ENCODE results near the gene ARHGAP4.

Gene ARHGAP4

DNA sequence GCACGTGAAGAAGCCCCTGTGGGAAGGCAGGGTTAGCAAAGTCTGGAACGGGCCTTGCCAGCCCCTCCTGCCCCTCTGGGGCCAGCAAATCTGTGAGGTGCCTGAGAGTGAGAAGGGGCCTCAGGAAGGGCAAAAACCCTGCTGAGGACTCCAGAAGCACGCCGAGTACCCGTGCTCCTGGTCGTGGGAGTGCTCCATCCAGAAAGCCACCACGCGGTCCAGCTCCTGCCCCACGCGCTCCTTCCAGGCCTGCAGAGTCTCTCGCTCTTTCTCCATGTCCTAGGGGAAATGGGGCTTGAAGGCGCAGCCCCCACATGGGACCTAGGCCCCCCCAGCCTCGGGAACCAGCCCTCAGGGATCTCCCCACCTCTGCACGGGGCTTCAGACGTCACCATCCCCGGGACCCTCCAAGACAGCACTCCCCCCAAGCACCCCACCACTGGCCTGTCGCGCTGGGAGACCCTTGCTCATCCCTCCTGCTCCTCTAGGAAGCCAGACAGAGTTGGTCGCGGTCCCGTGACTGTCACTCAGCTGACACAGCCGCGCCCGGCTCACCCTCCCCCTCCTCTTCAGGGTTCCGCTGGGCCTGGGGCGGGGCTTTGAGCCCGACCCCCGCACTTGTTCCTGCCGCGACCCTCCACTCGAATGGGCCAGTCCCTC is 18.2 kb upstream of the ARHGAP4 start, which contains the start of gene RENBP:
Gene RENBP (minus strand): TSS at position 504 of the 660 bp plus-strand sequence. CDS start 33 bp downstream, at position 471.
- no peak for DNase-seq

DNA sequence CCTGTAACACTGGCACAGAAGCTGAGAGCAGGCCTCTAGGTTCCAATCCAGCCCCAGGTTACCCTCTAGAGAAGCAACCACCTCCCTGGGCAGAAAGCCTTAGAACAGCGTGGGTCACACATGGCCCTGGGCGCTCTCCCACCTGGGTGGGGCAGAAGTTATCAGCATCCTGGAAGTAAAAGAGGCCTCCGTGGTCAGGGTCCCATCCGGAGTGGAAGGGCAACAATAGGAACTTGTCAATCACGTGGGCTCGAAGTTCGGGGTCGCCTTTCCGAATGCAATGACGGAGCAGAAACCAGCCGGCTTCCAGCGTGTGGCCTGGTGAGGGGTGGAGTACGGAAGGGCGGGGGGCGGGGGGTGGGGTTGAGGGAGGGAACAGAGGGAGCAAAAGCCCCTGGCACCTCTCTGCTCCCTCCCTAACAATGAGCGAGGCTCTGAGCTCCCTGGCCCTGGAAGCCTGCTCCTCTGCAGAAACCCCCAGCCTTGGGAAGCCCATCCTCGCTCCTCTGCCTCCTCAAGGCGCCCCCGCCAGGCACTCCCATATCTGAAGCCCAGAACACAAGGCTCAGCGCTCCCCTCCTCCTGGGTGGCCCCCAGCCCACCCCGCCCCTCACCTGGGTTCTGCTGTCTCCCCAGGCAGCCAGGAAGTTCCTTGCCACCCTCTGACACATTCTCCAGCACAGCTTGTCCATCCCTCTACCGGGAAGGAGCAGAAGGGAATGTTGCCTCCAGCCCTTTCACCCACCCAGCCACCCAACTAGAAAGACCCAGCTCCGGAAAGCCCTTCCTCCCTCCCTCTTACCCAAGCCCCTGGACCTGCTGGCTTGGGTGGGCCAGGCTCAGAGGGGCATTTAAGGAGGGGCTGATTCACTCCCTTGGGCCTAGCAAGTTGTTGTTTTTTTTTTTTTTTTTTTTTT is 15.5 kb upstream of the ARHGAP4 start:
- no peak for DNase-seq

DNA sequence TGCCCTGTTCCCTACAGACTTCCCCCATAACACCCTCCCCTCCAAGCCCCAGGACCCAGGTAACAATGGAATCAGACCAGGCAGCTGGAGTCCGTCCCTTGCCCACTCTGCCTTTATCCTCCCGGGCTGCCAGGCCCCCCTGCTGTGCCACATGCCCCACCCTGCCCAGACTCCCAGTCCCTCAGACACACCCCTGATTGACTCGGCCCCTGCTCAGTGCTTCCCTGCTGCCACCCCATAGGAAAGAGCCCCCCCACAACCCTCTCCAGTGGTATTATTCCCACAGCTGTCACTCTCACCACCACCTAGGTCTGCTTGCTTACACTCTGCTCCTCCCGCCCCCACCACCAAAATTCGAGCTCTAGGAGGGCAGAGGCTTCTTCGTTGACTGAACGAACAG is 13.5 kb upstream of the ARHGAP4 start:
- no peak for DNase-seq

DNA sequence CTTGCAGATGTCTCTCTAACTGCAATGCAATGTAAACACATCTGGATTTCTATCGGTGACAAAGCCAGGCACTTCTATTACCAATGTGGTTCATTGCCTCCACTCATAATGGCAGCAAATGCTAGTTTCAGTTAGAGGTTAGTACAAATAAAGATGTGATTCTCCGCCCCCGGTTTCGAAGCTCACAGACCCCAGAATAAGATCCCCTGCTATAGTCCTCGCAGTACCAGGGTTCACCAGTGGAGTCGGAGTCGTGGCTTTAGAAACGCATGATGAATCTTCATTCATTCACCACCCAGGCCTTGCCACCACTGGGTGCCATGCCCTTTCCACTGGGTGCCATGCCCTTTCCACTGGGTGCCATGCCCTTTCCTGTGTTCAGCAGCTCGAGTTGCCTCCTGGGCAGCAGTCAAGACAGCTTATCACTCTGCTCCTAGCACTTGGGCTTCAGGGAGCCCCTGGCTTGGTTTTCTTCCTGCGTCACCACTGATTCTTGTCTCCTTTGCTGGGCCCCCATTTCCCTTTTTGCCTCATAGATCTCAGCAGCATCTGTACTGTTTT is 12.2 kb upstream of the ARHGAP4 start:
- no peak for DNase-seq

DNA sequence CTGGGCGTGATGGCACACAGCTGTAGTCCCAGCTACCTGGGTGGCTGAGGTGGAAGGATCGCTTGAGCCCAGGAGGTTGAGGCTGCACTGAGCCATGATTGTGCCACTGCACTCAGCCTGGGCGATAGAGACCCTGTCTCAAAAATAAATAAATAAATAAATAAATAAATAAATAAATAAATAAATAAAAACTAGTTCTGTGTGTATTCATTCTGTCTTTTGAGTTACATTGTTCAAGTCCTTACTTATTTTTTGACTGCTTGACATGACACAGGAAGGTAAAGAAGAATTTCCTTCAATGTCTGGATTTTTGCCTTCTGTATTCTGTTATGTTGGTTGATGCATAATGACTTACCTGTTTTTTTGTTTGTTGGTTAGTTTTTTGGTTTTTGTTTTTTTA is 11.0 kb upstream of the ARHGAP4 start:
- DNase-seq, result no peak

DNA sequence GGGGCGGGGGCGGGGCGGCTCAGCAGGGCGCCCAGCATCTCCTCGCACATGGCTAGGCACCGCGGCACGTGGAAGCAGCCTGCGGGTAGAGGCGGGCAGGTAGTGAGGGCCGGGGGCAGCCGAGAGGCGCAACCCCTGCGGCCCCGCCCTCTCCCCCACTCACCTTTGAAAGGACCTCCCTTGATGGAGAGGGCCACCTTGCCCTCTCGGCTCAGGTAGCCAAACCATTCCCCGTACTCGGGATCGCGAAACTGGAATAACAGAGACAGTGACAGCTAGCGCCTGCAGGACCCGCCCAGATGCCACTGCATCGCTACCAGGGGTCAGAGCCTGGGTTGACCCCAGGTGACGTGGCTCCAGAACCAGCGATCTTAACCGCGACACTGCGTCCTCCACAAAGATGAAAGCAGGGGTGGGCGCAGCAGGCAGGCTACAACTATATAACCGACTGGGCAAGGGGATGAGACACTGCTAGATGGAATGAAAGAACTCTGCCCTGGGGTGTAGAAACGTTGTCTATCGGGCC is 9.3 kb upstream of the ARHGAP4 start:
- no peak for DNase-seq

DNA sequence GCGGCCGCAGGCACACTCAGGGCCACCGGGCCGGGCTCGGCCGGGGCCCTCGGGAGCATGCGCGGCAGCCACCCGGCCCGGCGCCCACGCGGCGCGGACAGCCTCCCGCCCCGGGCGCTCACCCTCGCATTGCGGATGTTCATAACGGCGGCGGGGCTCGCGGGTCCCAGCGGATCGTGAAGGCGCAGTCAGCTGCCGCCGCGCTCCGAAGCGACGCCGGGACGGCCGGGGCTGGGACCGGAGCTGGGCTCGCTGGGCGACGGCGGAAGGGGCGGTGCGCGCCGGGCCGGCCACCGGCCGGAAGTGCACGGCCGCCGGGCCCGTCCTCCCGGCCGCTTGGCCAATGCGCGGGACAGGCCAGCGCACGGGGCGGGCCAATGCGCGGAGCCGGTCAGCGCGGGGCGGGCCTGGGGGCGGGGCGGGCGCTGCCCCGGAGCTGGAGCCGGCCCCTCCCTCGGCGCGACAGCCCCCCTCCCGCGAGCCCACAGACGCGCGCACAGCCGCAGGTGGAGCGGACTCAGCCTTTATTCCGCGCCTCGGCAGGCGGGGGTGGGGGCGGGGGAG is 8.8 kb upstream of the ARHGAP4 start, which contains the start of gene NAA10:
Gene NAA10 (minus strand): TSS at position 276 of the 564 bp plus-strand sequence. CDS start 133 bp downstream, at position 143.
- DNase-seq, result peak; percentile 71

DNA sequence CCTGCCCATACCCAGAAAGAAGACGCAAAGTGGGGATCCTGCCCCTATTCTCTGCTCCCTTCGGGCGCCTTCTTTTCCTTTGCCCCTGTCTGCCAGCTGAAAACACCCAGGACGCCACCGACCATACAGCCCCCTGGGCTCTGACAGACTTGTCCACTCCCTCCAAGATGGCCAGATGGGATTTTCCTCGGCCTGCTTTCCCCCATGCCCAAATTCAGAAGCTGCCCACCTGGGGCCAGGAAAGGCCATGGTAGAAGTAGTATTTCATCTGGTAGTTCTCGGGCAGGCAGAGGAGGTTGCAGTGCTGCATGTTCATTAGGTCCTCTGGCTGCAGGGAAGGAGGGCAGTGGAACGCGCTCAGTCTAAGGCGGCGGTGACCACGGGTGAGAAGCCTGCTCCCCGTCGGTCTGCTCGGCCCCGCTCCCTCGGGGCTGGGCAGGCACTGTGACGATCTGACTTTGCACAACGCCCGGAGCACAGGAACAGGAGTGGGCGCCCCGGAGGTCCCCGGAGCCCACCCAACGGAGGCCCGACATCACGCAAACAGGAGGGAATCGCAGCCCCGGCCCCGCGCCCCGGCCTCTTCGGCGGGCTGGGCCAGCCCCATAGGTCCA is 8.2 kb upstream of the ARHGAP4 start:
- DNase-seq, result no peak

DNA sequence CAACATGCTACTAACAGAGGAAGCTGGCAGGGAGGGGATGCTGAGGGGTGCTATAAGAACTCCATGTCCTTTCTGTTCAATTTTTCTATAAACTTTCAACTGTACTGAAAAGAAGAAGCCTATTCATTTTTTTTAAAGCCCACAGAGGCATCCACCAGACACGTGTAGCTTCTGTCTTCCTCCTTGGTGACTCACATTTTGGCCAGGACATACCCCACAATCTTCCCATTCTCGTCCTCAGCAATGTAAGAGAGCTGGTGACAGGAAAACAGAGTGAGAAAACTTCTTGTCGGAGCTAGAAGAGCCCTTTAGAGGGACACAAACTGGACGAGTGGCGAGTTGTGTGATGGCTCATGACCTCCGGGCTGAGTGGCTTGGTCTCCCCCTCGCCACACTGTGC is 7.7 kb upstream of the ARHGAP4 start:
- DNase-seq, result no peak

DNA sequence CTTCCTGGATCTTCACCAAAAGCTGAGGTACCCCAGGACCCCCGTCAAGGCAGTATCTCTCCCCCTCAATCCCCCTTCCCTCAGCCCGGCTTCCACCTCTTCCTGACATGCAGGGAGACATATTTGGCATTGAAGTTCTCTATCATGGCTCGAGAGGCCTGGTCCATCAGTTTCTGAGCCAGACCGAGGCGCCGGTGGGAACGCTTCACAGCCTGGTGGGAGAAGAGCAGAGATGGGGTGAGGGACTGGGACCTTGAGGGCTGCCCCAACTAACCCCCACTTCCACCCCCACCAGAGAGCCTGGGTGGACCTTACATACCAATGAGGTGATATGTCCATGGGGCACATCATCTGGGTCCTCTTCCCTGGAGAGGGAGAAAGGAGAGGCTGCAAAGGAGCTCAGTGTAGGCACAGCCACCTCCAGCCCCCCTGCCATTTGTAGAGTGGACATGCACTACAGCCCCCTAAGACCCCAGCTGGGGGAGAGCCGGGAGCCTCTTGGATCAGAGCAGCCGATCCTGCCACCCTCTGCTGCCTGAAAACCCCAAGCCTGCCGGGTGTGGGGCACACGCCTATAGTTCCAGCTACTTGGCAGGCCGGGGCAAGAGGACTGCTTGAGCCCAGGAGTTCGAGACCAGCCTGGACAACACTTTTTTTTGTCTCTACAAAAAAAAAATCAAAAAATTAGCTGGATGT is 6.3 kb upstream of the ARHGAP4 start:
- no peak for DNase-seq

DNA sequence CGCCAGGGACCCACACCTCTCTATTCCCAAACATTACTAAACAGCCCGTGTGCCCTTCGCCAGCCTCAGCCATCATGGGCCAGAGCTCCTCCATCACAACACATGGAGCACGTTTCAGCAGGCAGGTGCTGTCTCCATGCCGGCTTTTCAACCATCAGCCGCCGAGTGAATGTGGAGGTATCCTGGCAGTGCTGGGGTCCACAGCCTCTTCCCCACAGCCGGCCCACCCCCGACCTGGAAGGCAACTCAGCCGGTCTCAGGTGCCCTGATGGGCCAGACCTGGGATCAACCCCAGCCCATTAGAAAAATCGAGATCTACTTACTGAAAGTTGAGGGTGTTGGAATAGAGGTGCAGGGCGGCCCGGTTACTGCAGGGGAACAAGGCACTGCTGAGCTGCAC is 5.7 kb upstream of the ARHGAP4 start:
- DNase-seq, result no peak

DNA sequence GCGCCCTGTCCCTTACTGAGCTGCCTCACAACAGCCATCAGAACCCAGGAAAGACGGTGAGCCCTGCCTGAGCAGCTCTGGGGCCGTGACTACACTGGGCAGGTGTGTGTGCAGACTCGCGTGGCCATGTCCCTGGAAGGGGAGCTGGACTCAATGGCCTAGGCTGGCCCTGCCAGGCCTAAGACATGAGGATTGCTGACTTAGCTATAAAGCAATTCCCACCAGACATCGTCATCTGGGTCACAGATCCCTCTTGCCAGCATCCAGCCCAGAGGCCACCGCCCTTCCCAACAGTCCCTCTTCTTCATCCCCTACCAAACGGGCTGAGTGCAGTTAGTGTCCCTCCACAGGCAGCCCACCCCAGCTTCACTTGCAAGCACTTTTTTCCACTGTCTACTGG is 5.1 kb upstream of the ARHGAP4 start:
- no peak for DNase-seq

DNA sequence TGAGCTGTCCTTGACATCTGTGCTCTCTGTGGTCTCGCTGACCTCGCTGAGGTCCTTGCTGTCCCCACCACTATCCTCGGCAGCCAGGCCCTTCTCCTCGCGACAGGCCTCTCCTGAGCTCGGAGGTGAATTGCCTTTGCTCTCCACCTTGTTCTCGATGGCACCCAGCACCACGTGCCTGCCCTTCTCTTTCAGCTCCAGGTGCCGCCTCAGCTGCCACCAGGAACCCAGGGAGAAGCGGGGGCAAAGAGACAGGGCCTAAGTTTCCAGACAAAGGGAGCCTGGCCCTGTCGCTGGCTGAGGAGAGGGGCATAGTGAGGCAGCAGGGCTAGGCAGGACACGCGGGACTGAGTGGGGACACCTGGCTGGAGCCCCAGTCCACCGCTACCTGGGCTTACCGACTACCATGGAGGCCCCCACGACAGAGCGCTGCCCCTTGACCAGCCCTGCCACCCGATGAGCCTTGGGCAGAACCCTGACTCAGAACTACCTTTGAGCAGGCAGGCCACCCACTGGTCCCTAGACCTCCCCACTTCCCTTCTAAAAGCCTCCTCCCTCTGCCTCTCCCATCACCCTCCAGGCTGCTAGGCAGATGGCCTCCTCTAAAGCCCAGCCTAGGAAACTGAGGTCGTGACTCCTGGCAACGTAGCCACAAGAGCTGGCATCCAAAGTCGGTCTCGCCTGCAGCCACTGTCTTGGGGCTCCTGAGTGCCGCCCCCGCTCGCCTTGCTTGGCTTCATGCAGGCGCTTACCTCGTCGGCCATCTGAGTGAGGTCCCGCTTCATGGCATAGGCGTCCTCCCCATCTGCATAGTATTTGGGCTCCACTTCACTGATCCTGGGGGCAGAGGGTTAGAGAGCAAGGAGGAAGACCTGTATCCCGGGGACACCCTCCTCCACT is 4.2 kb upstream of the ARHGAP4 start:
- no peak for DNase-seq

DNA sequence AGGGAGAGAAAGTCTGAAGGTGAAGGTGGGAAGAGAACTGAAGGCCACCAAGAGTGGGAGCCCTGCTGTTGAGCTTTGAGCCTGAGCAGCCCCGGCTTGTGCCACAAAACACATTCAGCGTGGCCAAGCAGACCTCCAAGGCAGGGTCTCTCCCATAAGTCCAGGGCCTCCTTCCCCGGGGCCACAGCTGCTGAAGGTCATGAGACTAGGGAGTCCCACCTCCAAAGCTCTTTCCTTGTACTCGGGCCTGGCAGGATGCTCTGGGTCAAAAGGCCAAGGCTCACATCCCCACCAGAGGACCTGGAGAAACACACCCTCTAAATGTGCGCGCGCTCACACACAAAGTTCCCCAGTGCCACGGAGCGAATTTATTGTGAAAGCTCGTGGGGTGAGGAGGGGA is 3.5 kb upstream of the ARHGAP4 start:
- no peak for DNase-seq

DNA sequence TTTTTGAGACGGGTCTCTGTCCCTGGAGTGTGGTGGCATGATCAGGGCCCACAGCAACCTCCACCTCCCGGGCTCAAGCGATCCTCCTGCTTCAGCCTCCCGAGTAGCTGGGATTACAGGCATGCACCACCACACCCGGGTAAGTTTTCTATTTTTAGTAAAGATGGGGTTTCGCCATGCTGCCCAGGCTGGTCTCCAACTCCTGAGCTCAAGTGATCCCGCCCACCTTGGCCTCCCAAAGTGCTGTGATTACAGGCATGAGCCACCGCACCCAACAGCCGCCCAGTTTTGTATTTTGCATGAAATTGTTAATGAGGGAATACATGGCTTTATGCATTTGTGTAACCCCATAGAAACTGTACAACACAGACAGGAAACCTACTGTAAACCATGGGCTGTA is 2.8 kb upstream of the ARHGAP4 start:
- no peak for DNase-seq

DNA sequence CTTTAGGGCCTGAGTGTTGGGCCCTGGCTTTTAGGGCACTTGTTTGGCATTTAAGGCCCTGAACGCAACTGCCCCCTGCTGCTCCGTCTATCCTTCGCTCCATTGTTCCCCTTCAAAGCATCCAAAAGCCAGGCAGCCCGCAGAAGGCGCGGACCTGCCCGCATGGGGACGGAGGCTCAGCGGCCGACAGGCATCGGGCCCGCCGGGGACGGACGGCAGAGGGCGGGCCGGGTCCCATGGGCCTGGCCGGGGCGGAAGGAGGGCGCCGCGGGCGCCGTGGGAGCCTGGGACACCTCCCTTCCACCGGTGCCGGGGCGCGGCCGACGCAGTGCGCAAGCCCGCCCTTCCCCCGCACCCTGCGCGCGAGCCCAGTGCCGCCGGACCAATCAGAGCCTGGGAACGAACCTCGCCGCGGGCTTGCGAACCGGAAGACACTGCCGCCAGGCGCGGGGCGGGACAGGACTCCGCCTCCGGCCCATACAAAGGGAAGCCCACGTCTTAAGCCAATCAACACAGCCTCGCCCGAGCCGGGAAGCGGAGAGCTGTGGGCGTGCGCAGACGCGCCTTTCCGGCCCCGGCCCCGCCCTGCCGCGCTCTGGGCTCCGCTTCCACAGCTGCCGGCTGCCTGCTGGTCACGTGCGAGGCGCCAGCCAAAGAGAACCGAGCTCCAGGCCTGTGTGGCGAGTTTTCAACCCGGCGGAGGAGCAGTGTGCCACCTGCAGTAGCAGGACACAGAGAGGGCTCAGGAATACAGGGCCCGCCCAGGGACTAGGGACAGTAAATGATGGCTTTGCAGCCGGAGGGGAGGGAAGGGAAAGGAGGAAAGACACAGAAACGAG is 2.1 kb upstream of the ARHGAP4 start:
- DNase-seq, result peak; percentile 96

DNA sequence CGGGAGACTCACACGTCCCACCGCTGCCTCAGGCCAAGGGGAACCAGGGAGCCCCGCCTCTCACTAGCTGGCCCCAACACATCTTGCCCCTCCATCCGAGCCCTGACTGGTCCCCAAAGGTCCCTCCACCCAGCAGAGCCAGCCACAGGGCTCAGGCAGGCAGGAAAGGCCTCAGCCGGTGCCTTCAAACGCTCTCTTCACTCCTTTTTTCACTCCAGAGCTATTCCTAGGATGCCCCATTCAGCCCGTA is 1.5 kb upstream of the ARHGAP4 start:
- DNase-seq, result no peak

DNA sequence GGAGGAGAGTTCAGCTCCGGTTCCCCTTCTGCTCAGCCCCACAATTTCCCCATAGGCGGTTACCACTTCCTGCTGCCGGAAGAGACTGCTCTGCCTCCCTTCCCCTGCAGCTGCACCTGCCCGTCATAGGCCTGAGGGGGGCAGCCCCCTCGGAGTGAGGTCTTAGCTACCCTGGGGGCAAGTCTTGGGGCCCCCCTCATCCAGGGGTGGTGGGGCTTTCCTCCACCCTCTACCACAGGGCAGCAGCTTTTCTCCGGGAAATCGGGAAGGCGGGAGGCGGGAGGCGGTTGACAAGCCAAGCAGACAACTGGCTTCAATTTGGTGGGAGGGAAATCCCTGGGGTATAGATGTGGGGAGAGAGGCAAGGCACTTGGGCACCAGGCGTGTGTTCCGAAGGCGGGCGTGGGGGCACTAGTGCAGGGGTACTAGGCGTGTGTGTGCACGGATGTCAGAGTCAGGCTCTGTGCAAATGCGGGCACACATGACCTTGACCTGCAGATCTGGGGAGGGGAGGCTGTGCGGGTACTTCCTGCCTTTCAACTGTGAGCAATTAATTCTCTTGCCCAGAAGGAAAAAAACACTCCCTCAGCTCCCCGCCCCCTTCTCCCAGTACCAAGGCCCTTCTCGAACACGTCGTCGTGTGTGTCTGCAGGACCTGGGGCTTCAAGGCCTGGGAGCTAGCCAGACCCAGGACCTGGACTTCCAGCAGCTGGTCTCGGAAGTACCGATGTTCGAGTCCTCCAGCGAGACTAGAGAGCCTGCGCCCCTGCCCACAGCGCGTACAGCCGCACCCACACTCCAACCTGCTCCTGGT is 1.0 kb upstream of the ARHGAP4 start:
- DNase-seq, result peak; percentile 82

DNA sequence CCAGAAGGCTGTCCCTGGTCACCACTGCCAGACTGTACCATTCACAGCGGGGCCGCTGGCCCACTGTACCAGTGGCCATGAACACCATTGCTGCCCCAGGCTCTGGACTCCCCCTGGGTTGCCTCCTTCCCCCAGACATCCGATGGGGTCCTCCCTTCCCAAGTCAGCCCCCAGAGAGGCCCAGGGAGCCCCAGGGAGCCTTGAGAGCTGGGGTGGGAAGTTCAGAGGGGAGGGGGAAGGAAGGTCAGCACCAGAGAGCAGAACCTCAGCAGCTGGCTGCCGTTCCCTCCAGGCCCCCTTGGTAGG is 441 bp upstream of the ARHGAP4 start:
- DNase-seq, result no peak

DNA sequence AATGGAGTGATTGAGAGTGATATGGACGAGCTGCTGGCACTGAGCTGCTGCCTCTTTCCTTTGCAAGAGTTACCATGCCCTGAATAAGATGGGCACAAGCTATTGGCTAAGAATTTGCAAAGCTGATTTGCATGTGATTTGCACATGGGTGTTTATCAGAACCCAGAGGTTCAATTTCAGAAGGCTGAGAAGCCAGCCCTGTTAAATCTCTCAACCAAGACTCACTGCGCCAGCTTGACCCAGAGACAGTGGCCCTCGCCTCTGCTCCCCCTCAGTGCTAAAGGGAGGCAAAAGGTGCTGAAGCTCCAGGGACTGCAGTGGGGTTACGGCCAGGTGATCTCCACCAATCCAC is 701 bp downstream of the ARHGAP4 start:
- DNase-seq, result peak; percentile 30
